ENCODE results near the gene CLCN7.

GRCh38 chr16:1471569-1472194, 3.1 kb downstream of the CLCN7 start:
- TF ChIP-seq, protein P1, sequence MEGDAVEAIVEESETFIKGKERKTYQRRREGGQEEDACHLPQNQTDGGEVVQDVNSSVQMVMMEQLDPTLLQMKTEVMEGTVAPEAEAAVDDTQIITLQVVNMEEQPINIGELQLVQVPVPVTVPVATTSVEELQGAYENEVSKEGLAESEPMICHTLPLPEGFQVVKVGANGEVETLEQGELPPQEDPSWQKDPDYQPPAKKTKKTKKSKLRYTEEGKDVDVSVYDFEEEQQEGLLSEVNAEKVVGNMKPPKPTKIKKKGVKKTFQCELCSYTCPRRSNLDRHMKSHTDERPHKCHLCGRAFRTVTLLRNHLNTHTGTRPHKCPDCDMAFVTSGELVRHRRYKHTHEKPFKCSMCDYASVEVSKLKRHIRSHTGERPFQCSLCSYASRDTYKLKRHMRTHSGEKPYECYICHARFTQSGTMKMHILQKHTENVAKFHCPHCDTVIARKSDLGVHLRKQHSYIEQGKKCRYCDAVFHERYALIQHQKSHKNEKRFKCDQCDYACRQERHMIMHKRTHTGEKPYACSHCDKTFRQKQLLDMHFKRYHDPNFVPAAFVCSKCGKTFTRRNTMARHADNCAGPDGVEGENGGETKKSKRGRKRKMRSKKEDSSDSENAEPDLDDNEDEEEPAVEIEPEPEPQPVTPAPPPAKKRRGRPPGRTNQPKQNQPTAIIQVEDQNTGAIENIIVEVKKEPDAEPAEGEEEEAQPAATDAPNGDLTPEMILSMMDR (IDR thresholded peaks at IDR 0.05; ENCODE audit: poor library complexity, severe bottlenecking), result no peak
- no peak for TF ChIP-seq POLR2AphosphoS5 (IDR thresholded peaks at IDR 0.05)
- TF ChIP-seq REST (IDR thresholded peaks at IDR 0.05; ENCODE audit: borderline replicate concordance), result no peak
- no peak for TF ChIP-seq EZH2 (IDR thresholded peaks at IDR 0.05; ENCODE audit: borderline replicate concordance, insufficient read depth, low read length, poor library complexity, severe bottlenecking)
